GM12878 (cell line): Measurements from ENCODE around the gene GLMN. TPM values are rescaled to one million over a fixed set of nuclear protein-coding genes. Genes with fewer than 3 reads are reported as not detected.
"Not testable (repeated sequence)": the region's sequence is repeated elsewhere in the genome, so short reads cannot be mapped to it uniquely, and the experiment has no call there.

Experiments used
- ATAC-seq: fragments of 200-7000 bp; cut with Tn5 transposase; 3 replicates; pipeline ENCODE4 v1.9.1; 2020; ENCODE audit warnings: mild to moderate bottlenecking, moderate library complexity
- BruUV-seq: library from RNA; stranded (reverse); fragments of 400-500 nt; replicated peaks from 2 replicates; lab custom pipeline; 2021; lab: Mats Ljungman, UMichigan
- CTCF ChIA-PET: fragments of 300-600 bp; sonication (Branson Sonifier 250); formaldehyde crosslinking; extraction: SDS; loops from one replicate; lab custom pipeline; 2021; ENCODE audit warnings: inconsistent platforms; lab: Yijun Ruan, JAX
- POLR2A ChIA-PET: fragments of 350-600 bp; formaldehyde crosslinking; extraction: SDS; loops from one replicate; lab custom pipeline; 2021; ENCODE audit warnings: inconsistent platforms; lab: Charles Lee
- RAD21 ChIA-PET: fragments of 300-600 bp; sonication (Branson Sonifier 250); formaldehyde crosslinking; loops from one replicate; lab custom pipeline; 2023; ENCODE audit warnings: antibody characterized with exemption; ENCODE audit not compliant: unreplicated experiment; lab: Charles Lee
- SMC1A ChIA-PET: fragments of 300-600 bp; sonication (Branson Sonifier 250); formaldehyde crosslinking; loops from one replicate; lab custom pipeline; 2023; ENCODE audit not compliant: unreplicated experiment, uncharacterized antibody; lab: Charles Lee
- DNase-seq: peaks from one replicate; pipeline ENCODE4 v3.0.0-alpha.2; 2011; ENCODE audit warnings: low read depth, low spot score
- FAIRE-seq: peaks from 3 replicates; lab custom pipeline; 2011; peaks lifted over from hg19 to GRCh38; lab: Jason Lieb, UNC
- H2AFZ ChIP-seq: 2 replicates; pipeline ENCODE4 v1.6.0; 2011; ENCODE audit warnings: low read depth, low read length, control low read depth; ENCODE audit not compliant: control insufficient read depth
- H3K27ac ChIP-seq: 2 replicates; pipeline ENCODE4 v1.5.1; 2011; ENCODE audit warnings: control low read depth; ENCODE audit not compliant: control insufficient read depth, insufficient read depth
- H3K27me3 ChIP-seq, 2 experiments: replicated peaks in 1 of 2; 2 replicates each; pipeline versions ENCODE4 v1.6.0 to v1.6.1; 2011; ENCODE audit warnings: low read length in 1 of 2; ENCODE audit not compliant: control insufficient read depth in 2 of 2, insufficient read depth in 2 of 2
- H3K36me3 ChIP-seq, 2 experiments: 2 replicates each; pipeline ENCODE4 v1.5.1; 2011; ENCODE audit warnings: low read length in 1 of 2; ENCODE audit not compliant: control insufficient read depth in 2 of 2, insufficient read depth in 2 of 2
- H3K4me1 ChIP-seq: 2 replicates; pipeline ENCODE4 v1.6.1; 2011; ENCODE audit warnings: mild to moderate bottlenecking, low read length, moderate library complexity, mixed read lengths; ENCODE audit not compliant: control insufficient read depth, insufficient read depth
- H3K4me2 ChIP-seq: 2 replicates; pipeline ENCODE4 v1.6.0; 2011; ENCODE audit warnings: control low read depth; ENCODE audit not compliant: control insufficient read depth, insufficient read depth
- H3K4me3 ChIP-seq: fragments of 200-600 bp; sonication (generic); 2 replicates; pipeline ENCODE4 v1.5.1; 2016
- H3K79me2 ChIP-seq: 2 replicates; pipeline ENCODE4 v1.6.0; 2011; ENCODE audit warnings: low read length; ENCODE audit not compliant: control insufficient read depth, insufficient read depth
- H3K9ac ChIP-seq: 2 replicates; pipeline ENCODE4 v1.8.0; 2011; ENCODE audit warnings: low read length, control low read depth, mixed read lengths; ENCODE audit not compliant: control insufficient read depth, insufficient read depth
- H3K9me3 ChIP-seq: replicated peaks from 3 replicates; pipeline ENCODE4 v1.5.1; 2011; ENCODE audit warnings: mild to moderate bottlenecking, low read length; ENCODE audit not compliant: control insufficient read depth, insufficient read depth
- H4K20me1 ChIP-seq: 2 replicates; pipeline ENCODE4 v1.6.0; 2011; ENCODE audit not compliant: control insufficient read depth, insufficient read depth
- ATF2 ChIP-seq: IDR thresholded peaks from 2 replicates; pipeline ENCODE4 v1.6.1; 2012; ENCODE audit warnings: low read length, inconsistent platforms
- IKZF2 ChIP-seq, 2 experiments: fragments of 450-650 bp; IDR thresholded peaks; 2 replicates each; pipeline ENCODE4 v1.6.1; 2017; ENCODE audit warnings: mild to moderate bottlenecking in 2 of 2, moderate library complexity in 2 of 2
- LARP7 ChIP-seq: fragments of 450-650 bp; IDR thresholded peaks from 2 replicates; pipeline ENCODE4 v1.6.1; 2017; ENCODE audit warnings: mild to moderate bottlenecking
- NKRF ChIP-seq: fragments of 450-650 bp; conservative IDR thresholded peaks from 2 replicates; pipeline ENCODE4 v1.6.1; 2017; ENCODE audit warnings: mild to moderate bottlenecking, moderate library complexity
- RAD51 ChIP-seq: fragments of 450-650 bp; IDR thresholded peaks from 2 replicates; pipeline ENCODE4 v1.6.1; 2016; ENCODE audit warnings: moderate library complexity, mild to moderate bottlenecking, inconsistent platforms
- RUNX3 ChIP-seq: IDR thresholded peaks from 2 replicates; pipeline ENCODE4 v1.6.1; 2012; ENCODE audit warnings: low read length, inconsistent platforms
- STAT1 ChIP-seq: fragments of 450-650 bp; conservative IDR thresholded peaks from 2 replicates; pipeline ENCODE4 v1.6.1; 2014; ENCODE audit warnings: antibody characterized with exemption, mild to moderate bottlenecking
- ZBED1 ChIP-seq: IDR thresholded peaks from 2 replicates; pipeline ENCODE4 v1.6.1; 2016; ENCODE audit warnings: borderline replicate concordance
- ZBTB4 ChIP-seq: fragments of 450-650 bp; formaldehyde crosslinking; IDR thresholded peaks from 2 replicates; pipeline ENCODE4 v1.4.0; 2022; ENCODE audit warnings: mild to moderate bottlenecking, moderate library complexity
- ZNF384 ChIP-seq: IDR thresholded peaks from 2 replicates; pipeline ENCODE4 v1.6.1; 2012; ENCODE audit warnings: low read depth, mild to moderate bottlenecking, low read length, improper control_type of control experiment, borderline replicate concordance
- WGBS: methylation state at CpG from one replicate; pipeline ENCODE4 v1.1.6; 2016; ENCODE audit warnings: low lambda C conversion rate; ENCODE audit not compliant: insufficient replicate concordance, insufficient coverage; ENCODE audit errors: missing lambda C conversion rate; 5-methylcytosine and 5-hydroxymethylcytosine counted together
- in situ Hi-C: fragments of 300-500 bp; cut with MboI; formaldehyde crosslinking; loops from 9 replicates; pipeline ENCODE4 v1.14.3; 2018; ENCODE audit warnings: mixed read lengths
- intact Hi-C: fragments of 100-400 bp; cut with micrococcal nuclease; formaldehyde crosslinking; loops from one replicate; pipeline ENCODE4 v1.14.2; 2022; ENCODE audit not compliant: unreplicated experiment
- polyA plus RNA-seq, 11 experiments: library from polyadenylated mRNA; depleted of rRNA in 4 of 11; unstranded in 6 of 11; stranded (reverse) in 5 of 11; fragments of >200 nt; fragmentation: Nextera tagmentation in 4 of 11; fragmentation: Illumina TruSeq in 1 of 11; extraction: Ambion mirVana in 4 of 11; extraction: Trizol in 1 of 11; gene quantifications; 1 replicate in 1 of 11; 2 replicates in 10 of 11; pipeline versions ENCODE4 v1.2.1 to v1.2.3, GENCODE V29; 2011 to 2016; ENCODE audit warnings: inconsistent platforms in 2 of 11, missing spikeins in 2 of 11, low read depth in 1 of 11
- total RNA-seq, 4 experiments: library from RNA; depleted of rRNA in 3 of 4; stranded (reverse); fragments of >200 nt in 3 of 4; fragmentation: Illumina TruSeq in 1 of 4; extraction: Trizol in 1 of 4; gene quantifications; 2 replicates each; pipeline versions ENCODE4 v1.2.1 to v1.2.3, GENCODE V29; 2013 to 2021

Gene GLMN
- total and polyA plus RNA-seq, 10 of the 15 experiments (the other 5 are each of a cell fraction or from before 2014, with no cell fraction given), result 11.5 to 33.7 (median 16.7) TPM

- H3K4me1 ChIP-seq, H3K27me3 ChIP-seq, H3K4me3 ChIP-seq, H3K9me3 ChIP-seq, H3K27ac ChIP-seq, intact Hi-C loops, H3K79me2 ChIP-seq, BruUV-seq, RAD21 ChIA-PET, FAIRE-seq, H3K36me3 ChIP-seq, ATAC-seq, H3K9ac ChIP-seq, DNase-seq, in situ Hi-C loops, POLR2A ChIA-PET, H4K20me1 ChIP-seq, H3K4me2 ChIP-seq, H2AFZ ChIP-seq: not testable (repeated sequence)
- ChIA-PET SMC1A (interaction anchor here (1.3 kb wide), 1 partner anchor 26 kb away, joined by 3 read pairs; no protein-coding TSS in a partner anchor), CTCF (interaction anchor here (0.6 kb wide), 1 partner anchor 48 kb away, joined by 3 read pairs; no protein-coding TSS in a partner anchor)
- 98% methylated on average over 15 of the region's 15 CpGs for WGBS
These were observed 19.0 kb downstream of the GLMN start for GRCh38 chr1:92279781-92280180.

GRCh38 chr1:92277105-92277723 lies 21.6 kb downstream of the GLMN start:
- no peaks in the 10 kb centered on the region for H3K79me2 ChIP-seq
- intact Hi-C loops, result no loop called here
- no peak overlapping the region for H3K4me3 ChIP-seq
- POLR2A ChIA-PET, result no interaction called here
- H3K36me3 ChIP-seq, result peaks cover 0 to 3% of the 10 kb centered on the region in 2 experiments; a peak in 2 of 4 replicates
- no peak overlapping the region for H2AFZ ChIP-seq
- H3K27me3 ChIP-seq, result no peaks in the 10 kb centered on the region
- H3K27ac ChIP-seq, result no peak overlapping the region
- ATAC-seq, result no peak
- H3K9me3 ChIP-seq, result no peaks in the 10 kb centered on the region
- H3K4me1 ChIP-seq, result no peaks in the 10 kb centered on the region
- SMC1A ChIA-PET, result no interaction called here
- in situ Hi-C loops, result no loop called here
- no peak for DNase-seq
- no TSS peak for BruUV-seq
- no peaks in the 10 kb centered on the region for H4K20me1 ChIP-seq
- CTCF ChIA-PET, result no interaction called here
- no peak overlapping the region for H3K9ac ChIP-seq
- 97% methylated on average over 4 of the region's 4 CpGs for WGBS
- H3K4me2 ChIP-seq, result no peak overlapping the region
- no peak for FAIRE-seq
- RAD21 ChIA-PET, result no interaction called here
- TF ChIP-seq LARP7, result no peak
- no peak for TF ChIP-seq RAD51
- no peak for TF ChIP-seq NKRF
- no peak for TF ChIP-seq IKZF2 (IDR thresholded peaks at IDR 0.05)
- TF ChIP-seq ATF2, result no peak
- TF ChIP-seq ZNF384, result no peak
- no peak for TF ChIP-seq STAT1
- TF ChIP-seq RUNX3, result no peak
- TF ChIP-seq ZBTB4 (CRISPR knock-in tag), result no peak
- no peak for TF ChIP-seq ZBED1
